Endothelial cell (in vitro differentiated cells): ENCODE results near the gene NOTUM. TPM values are rescaled to one million over a fixed set of nuclear protein-coding genes. Genes with fewer than 3 reads are reported as not detected.

ENCODE experiments used
- DNase-seq: peaks from one replicate; pipeline ENCODE4 v3.0.0; 2021; ENCODE audit warnings: low spot score
- H3K27ac Mint-ChIP-seq: one replicate; pipeline ENCODE4 v1.8.0; 2021; ENCODE audit warnings: mixed read lengths, inconsistent platforms; ENCODE audit not compliant: unreplicated experiment
- H3K27me3 Mint-ChIP-seq: one replicate; pipeline ENCODE4 v1.8.0; 2021; ENCODE audit warnings: mild to moderate bottlenecking, moderate library complexity, mixed read lengths, inconsistent platforms; ENCODE audit not compliant: unreplicated experiment
- H3K36me3 Mint-ChIP-seq: one replicate; pipeline ENCODE4 v1.8.0; 2021; ENCODE audit warnings: mild to moderate bottlenecking, low read depth, mixed read lengths, inconsistent platforms; ENCODE audit not compliant: unreplicated experiment
- H3K4me1 Mint-ChIP-seq: one replicate; pipeline ENCODE4 v1.8.0; 2021; ENCODE audit warnings: mild to moderate bottlenecking, mixed read lengths, inconsistent platforms; ENCODE audit not compliant: unreplicated experiment
- H3K4me3 Mint-ChIP-seq: one replicate; pipeline ENCODE4 v1.8.0; 2021; ENCODE audit warnings: mild to moderate bottlenecking, mixed read lengths, inconsistent platforms; ENCODE audit not compliant: unreplicated experiment
- H3K9me3 Mint-ChIP-seq: one replicate; pipeline ENCODE4 v1.8.0; 2021; ENCODE audit warnings: mixed read lengths, inconsistent platforms; ENCODE audit not compliant: unreplicated experiment
- total RNA-seq: library from RNA; stranded (reverse); fragmentation: NEBNext Ultra II Directional; extraction: Animal tissue kit (Norgen Biotek cat#: 25700); gene quantifications from one replicate; pipeline ENCODE4 v1.2.1, GENCODE V29; 2021; ENCODE audit not compliant: unreplicated experiment
- TF ChIP-seq, protein P1 (sequence below): fragments of 200-600 bp; sonication (generic); IDR thresholded peaks from one replicate; pipeline ENCODE4 v1.5.0; 2021; ENCODE audit warnings: antibody characterized with exemption; ENCODE audit not compliant: unreplicated experiment

The NOTUM gene
- total RNA-seq, 1 donor from 2014 or later, result not detected

DNA sequence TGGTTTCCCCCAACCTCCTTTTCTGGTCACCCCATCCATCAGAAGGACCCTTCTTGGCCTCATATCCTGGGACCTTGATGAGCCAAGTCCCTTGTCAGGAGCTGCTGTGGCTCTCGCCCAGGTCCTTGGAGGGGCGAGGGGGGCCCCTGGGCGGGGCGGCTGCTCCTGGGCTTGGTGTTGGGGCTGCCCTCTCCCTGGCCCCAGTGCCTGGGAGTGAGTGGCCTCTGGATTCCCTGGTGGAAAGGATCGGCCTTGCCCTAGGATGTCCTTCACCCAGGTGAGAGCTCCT, 6.2 kb upstream of the NOTUM start:
- DNase-seq, result no peak
- H3K4me3 Mint-ChIP-seq, result no peak overlapping the region
- H3K4me1 Mint-ChIP-seq, result no peaks in the 10 kb centered on the region
- H3K27ac Mint-ChIP-seq, result no peak overlapping the region
- TF ChIP-seq, protein P1, sequence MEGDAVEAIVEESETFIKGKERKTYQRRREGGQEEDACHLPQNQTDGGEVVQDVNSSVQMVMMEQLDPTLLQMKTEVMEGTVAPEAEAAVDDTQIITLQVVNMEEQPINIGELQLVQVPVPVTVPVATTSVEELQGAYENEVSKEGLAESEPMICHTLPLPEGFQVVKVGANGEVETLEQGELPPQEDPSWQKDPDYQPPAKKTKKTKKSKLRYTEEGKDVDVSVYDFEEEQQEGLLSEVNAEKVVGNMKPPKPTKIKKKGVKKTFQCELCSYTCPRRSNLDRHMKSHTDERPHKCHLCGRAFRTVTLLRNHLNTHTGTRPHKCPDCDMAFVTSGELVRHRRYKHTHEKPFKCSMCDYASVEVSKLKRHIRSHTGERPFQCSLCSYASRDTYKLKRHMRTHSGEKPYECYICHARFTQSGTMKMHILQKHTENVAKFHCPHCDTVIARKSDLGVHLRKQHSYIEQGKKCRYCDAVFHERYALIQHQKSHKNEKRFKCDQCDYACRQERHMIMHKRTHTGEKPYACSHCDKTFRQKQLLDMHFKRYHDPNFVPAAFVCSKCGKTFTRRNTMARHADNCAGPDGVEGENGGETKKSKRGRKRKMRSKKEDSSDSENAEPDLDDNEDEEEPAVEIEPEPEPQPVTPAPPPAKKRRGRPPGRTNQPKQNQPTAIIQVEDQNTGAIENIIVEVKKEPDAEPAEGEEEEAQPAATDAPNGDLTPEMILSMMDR, result no peak
- H3K27me3 Mint-ChIP-seq, result peaks cover 22% of the 10 kb centered on the region
- H3K9me3 Mint-ChIP-seq, result no peaks in the 10 kb centered on the region
- H3K36me3 Mint-ChIP-seq, result no peaks in the 10 kb centered on the region

DNA sequence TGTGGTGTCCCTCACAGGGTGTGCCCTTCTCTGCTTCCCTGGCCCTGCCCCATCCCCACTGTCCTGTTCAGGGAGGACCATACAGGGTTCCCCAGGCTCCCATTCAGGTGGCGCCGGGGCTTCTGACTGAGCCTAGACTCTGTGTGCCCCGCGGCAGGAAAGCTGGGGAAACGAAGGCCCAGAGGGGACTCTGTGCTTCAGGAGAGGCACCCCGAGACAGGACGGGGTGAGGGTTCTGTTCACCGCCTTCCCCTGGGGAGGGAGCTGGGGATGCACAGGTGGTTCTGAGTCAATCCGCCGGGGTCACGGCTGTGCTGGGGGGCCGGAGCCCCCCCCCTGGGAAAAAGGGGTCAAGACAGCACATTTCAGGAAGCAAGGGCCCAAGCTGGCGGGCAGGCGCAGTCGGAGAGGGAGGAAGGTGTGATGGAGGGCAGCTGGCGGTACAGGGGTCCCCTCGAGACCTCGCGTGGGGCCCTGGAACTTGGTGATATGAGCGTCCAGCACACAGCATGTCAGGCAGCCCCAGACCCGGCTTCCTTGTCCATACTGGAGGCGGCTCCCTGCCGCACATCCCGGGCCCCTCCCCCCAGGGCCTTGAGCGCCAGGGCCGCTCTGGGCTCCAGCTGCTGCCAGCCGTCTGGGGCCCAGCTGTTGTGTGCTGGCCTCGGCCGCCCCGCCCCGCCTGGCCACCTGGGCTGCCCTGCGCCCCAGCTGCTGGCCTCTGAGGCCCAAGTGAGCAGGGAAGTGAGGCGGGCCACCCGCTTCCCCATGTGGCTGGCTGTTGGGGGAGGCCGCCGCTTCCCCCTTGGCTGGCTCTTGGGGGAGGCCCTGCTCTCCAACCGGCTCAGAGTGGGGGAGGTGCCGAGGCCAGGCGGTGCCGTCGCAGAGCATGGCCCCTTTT, 5.6 kb upstream of the NOTUM start:
- TF ChIP-seq, protein P1, result no peak
- Mint-ChIP-seq H3K36me3 (no peaks in the 10 kb centered on the region), H3K27me3 (peaks cover 23% of the 10 kb centered on the region), H3K27ac (no peak overlapping the region), H3K4me3 (no peak overlapping the region), H3K9me3 (no peaks in the 10 kb centered on the region), H3K4me1 (no peaks in the 10 kb centered on the region)
- DNase-seq, result no peak

DNA sequence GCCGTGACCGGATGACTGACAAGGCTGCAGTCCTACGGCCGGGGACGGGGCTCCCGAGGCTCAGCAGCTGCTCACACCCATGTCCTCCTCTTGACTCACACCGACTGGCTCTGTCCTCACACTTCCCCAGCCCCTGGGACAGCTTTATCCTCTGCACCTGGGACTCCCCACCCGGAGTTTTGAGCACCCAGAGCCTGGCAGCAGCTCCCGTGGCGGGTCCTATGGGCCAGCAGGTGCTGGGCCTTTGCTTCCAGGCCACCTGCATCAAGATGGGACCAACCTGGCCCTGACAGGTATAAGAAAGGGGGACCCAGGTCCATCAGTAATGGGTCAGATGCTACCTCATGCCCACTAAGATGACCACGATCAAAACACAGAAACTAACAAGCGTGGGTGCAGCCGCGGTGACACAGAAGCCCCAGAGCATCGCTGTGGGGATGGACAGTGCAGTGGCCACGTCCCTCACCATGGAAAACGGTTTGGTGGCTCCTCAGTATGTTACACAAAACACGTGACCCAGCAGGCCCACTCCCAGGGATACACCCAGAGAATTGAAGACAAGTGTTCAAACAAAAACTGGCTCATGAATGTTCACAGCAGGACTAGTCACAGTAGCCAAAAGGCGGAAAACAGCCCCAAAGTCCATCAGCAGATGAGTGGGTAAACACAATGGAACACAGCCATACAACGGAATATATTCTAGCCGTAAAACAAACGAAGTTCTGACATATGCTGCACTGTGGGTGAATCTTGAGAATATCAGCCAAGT, 3.3 kb upstream of the NOTUM start:
- TF ChIP-seq, protein P1, result no peak

DNA sequence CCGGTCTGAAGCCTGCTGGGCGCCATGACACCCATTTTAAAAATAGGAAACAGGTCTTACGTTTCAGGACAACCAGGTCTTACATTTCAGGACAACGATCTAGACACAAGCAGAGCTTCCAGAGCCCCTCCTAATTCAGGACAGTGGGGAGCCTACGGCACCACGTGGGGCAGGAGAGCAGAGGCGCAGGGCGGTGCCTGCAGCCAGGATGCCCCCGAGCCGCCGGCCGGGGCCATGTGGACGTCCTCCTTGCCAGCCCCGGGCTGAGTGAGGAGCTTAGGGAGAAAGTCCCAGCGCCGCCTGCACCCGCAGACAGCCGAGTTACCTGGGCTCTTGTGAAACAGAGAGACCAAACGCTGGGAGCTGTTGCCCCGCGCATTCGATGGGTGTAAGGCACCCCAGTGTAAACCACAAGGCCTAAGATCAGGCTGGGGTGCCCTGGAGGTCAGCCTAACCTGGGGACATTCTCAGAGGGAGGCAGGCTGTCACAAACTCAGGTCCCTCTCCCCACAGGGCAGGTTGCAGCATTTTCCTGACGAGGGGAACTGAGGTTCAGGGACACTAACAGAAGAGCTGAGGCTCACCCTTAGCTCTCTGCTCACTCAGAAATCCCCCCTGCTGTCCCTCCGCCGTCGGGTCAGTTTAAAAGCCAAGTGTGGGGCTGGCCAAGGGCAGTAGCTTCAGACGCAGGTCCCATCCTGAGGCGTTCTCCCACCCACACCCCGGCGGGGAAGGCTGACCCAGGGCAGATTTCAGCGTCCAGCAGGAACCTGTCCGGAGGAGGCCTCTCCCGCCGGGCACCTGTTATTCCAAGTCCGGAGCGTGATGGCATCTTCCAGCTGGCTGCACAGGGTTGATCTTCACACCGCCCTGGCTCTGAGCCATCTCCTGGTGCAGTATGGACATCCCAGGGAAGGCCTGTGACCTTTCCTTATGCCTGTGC, 1.8 kb upstream of the NOTUM start:
- TF ChIP-seq, protein P1, result no peak
- no peak overlapping the region for H3K4me3 Mint-ChIP-seq
- H3K27ac Mint-ChIP-seq, result no peak overlapping the region
- no peaks in the 10 kb centered on the region for H3K9me3 Mint-ChIP-seq
- H3K36me3 Mint-ChIP-seq, result peaks cover 5% of the 10 kb centered on the region
- no peak for DNase-seq
- H3K27me3 Mint-ChIP-seq, result peaks cover 30% of the 10 kb centered on the region
- H3K4me1 Mint-ChIP-seq, result peaks cover 4% of the 10 kb centered on the region

More for the DNA sequence above, 3.3 kb upstream of the NOTUM start:
- no peak for DNase-seq
- Mint-ChIP-seq H3K4me1 (no peaks in the 10 kb centered on the region), H3K36me3 (no peaks in the 10 kb centered on the region), H3K9me3 (no peaks in the 10 kb centered on the region), H3K4me3 (no peak overlapping the region), H3K27me3 (peaks cover 23% of the 10 kb centered on the region), H3K27ac (no peak overlapping the region)
